ENCODE measurements around the gene PCK2. TPM values are rescaled to one million over a fixed set of nuclear protein-coding genes. Genes with fewer than 3 reads are reported as not detected.

Gene PCK2
- total and polyA plus RNA-seq, 2 of the 13 experiments (the other 11 are each of a cell fraction or from before 2014, with no cell fraction given) = 129 to 272 TPM

DNA sequence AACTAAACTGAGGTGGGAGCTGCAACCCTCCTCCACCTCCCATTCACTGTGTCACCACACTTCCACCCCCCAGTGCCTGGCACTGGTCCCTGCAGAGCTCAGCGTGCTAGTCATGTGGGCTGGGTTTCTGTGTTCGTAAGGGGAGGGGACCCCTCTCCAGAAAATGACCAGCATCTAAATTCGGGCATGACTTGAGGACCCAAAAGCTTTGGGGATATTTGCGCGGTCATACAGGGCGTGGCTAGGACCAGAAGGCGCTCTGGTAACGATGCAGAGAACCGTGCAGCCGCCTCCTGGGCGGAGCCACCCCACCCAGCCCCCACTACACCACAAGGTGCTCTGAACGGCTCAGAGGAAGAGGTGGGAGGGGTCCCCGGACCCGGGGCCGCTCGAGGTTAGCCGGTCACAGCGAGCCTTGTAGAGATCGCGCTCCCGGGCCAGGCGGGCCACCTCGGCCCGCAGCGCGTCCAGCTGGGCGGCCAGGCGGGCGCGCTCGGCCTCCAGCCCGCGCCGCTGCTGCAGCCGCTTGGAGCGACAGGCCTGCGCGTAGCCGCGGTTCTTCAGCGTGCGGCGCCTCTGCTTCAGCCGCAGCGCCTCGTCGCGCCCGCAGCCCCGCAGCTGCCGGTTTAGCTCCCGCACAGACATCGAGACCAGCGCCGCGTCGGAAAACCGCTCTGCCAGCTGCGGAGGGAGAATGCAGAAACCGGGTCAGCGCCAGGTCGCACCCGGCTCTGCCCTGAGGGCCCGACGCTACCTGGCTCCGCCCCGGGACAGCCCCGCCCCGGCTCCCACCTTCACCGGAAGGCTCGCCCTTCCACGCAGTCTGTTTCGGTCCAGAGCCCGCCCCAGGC is 13.0 kb upstream of the PCK2 start (continued):
- TF ChIP-seq, protein P1, sequence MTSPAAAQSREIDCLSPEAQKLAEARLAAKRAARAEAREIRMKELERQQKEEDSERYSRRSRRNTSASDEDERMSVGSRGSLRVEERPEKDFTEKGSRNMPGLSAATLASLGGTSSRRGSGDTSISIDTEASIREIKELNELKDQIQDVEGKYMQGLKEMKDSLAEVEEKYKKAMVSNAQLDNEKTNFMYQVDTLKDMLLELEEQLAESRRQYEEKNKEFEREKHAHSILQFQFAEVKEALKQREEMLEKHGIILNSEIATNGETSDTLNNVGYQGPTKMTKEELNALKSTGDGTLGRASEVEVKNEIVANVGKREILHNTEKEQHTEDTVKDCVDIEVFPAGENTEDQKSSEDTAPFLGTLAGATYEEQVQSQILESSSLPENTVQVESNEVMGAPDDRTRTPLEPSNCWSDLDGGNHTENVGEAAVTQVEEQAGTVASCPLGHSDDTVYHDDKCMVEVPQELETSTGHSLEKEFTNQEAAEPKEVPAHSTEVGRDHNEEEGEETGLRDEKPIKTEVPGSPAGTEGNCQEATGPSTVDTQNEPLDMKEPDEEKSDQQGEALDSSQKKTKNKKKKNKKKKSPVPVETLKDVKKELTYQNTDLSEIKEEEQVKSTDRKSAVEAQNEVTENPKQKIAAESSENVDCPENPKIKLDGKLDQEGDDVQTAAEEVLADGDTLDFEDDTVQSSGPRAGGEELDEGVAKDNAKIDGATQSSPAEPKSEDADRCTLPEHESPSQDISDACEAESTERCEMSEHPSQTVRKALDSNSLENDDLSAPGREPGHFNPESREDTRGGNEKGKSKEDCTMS (CRISPR knock-in tag; conservative IDR thresholded peaks at IDR 0.05) = no peak
- peak; percentile 36; the same call in 1 of the 2 replicates for TF ChIP-seq FOXO1 (CRISPR knock-in tag; IDR thresholded peaks at IDR 0.05)
- no peak for TF ChIP-seq GLI4 (CRISPR knock-in tag; IDR thresholded peaks at IDR 0.05; ENCODE audit: borderline replicate concordance)
- TF ChIP-seq CC2D1A (CRISPR knock-in tag; IDR thresholded peaks at IDR 0.05) = no peak
- peak; percentile 61 for TF ChIP-seq SP5 (CRISPR knock-in tag; IDR thresholded peaks at IDR 0.05; ENCODE audit: borderline replicate concordance, low read depth)
- 0 out of 2 replicates have a peak, but pooled peaks have one; percentile 26 for TF ChIP-seq MED1 (CRISPR knock-in tag; IDR thresholded peaks at IDR 0.05)
- peak; percentile 53 for TF ChIP-seq HOXA3 (CRISPR knock-in tag; IDR thresholded peaks at IDR 0.05)
- TF ChIP-seq, protein P2, sequence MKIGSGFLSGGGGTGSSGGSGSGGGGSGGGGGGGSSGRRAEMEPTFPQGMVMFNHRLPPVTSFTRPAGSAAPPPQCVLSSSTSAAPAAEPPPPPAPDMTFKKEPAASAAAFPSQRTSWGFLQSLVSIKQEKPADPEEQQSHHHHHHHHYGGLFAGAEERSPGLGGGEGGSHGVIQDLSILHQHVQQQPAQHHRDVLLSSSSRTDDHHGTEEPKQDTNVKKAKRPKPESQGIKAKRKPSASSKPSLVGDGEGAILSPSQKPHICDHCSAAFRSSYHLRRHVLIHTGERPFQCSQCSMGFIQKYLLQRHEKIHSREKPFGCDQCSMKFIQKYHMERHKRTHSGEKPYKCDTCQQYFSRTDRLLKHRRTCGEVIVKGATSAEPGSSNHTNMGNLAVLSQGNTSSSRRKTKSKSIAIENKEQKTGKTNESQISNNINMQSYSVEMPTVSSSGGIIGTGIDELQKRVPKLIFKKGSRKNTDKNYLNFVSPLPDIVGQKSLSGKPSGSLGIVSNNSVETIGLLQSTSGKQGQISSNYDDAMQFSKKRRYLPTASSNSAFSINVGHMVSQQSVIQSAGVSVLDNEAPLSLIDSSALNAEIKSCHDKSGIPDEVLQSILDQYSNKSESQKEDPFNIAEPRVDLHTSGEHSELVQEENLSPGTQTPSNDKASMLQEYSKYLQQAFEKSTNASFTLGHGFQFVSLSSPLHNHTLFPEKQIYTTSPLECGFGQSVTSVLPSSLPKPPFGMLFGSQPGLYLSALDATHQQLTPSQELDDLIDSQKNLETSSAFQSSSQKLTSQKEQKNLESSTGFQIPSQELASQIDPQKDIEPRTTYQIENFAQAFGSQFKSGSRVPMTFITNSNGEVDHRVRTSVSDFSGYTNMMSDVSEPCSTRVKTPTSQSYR (CRISPR knock-in tag; IDR thresholded peaks at IDR 0.05; ENCODE audit: borderline replicate concordance) = peak; percentile 39; the same call in 1 of the 2 replicates
- TF ChIP-seq POLR2AphosphoS2 (IDR thresholded peaks at IDR 0.05; ENCODE audit: low read depth, low read length) = no peak
- TF ChIP-seq, protein P3, sequence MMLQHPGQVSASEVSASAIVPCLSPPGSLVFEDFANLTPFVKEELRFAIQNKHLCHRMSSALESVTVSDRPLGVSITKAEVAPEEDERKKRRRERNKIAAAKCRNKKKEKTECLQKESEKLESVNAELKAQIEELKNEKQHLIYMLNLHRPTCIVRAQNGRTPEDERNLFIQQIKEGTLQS (CRISPR knock-in tag; IDR thresholded peaks at IDR 0.05) = peak; percentile 77
- TF ChIP-seq KLF6 (CRISPR knock-in tag; IDR thresholded peaks at IDR 0.05) = 0 out of 2 replicates have a peak, but pooled peaks have one; percentile 64
- peak; percentile 94; the same call in 1 of the 2 replicates for TF ChIP-seq MATR3 (CRISPR knock-in tag; IDR thresholded peaks at IDR 0.05)
- TF ChIP-seq ZNF747 (CRISPR knock-in tag; IDR thresholded peaks at IDR 0.05; ENCODE audit: borderline replicate concordance) = peak; percentile 48; the same call in 1 of the 2 replicates
- peak; percentile 34; the same call in 1 of the 2 replicates for TF ChIP-seq ZFP90 (CRISPR knock-in tag; IDR thresholded peaks at IDR 0.05; ENCODE audit: borderline replicate concordance)
- peak; percentile 34 for TF ChIP-seq IKZF4 (CRISPR knock-in tag; IDR thresholded peaks at IDR 0.05; ENCODE audit: borderline replicate concordance, low read depth, not compliant biosample characterization)
- TF ChIP-seq CCDC6 (CRISPR knock-in tag; IDR thresholded peaks at IDR 0.05) = peak; percentile 39
- TF ChIP-seq, protein P4, sequence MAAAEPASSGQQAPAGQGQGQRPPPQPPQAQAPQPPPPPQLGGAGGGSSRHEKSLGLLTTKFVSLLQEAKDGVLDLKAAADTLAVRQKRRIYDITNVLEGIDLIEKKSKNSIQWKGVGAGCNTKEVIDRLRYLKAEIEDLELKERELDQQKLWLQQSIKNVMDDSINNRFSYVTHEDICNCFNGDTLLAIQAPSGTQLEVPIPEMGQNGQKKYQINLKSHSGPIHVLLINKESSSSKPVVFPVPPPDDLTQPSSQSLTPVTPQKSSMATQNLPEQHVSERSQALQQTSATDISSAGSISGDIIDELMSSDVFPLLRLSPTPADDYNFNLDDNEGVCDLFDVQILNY (CRISPR knock-in tag; conservative IDR thresholded peaks at IDR 0.05) = peak; percentile 55; the same call in 1 of the 2 replicates
- TF ChIP-seq SAP130 (CRISPR knock-in tag; IDR thresholded peaks at IDR 0.05; ENCODE audit: low read depth) = peak; percentile 57
- TF ChIP-seq ZNF790 (CRISPR knock-in tag; IDR thresholded peaks at IDR 0.05; ENCODE audit: borderline replicate concordance) = peak; percentile 35; the same call in 1 of the 2 replicates
- TF ChIP-seq ZNF224 (CRISPR knock-in tag; IDR thresholded peaks at IDR 0.05) = peak; percentile 80; the same call in 1 of the 2 replicates
- TF ChIP-seq RAD21 (CRISPR knock-in tag; IDR thresholded peaks at IDR 0.05) = peak; percentile 55; the same call in 1 of the 2 replicates
- TF ChIP-seq ZNF274 (CRISPR knock-in tag; IDR thresholded peaks at IDR 0.05) = peak; percentile 21; the same call in 1 of the 2 replicates
